OCI-LY7 (cell line): Measurements from ENCODE around the gene TOR1AIP1.

ENCODE experiments used
- EZH2phosphoT487 ChIP-seq: fragments of 200-600 bp; sonication (generic); IDR thresholded peaks from 2 replicates; pipeline ENCODE4 v1.6.1; 2018; ENCODE audit warnings: low read depth, borderline replicate concordance, mild to moderate bottlenecking, mixed run types, antibody characterized with exemption, low read length, moderate library complexity, mixed read lengths
- TF ChIP-seq, protein P1 (sequence below): fragments of 200-600 bp; sonication (generic); conservative IDR thresholded peaks from 2 replicates; pipeline ENCODE4 v1.5.1; 2014; ENCODE audit warnings: mild to moderate bottlenecking, antibody characterized with exemption, low read length, moderate library complexity, mixed read lengths

DNA sequence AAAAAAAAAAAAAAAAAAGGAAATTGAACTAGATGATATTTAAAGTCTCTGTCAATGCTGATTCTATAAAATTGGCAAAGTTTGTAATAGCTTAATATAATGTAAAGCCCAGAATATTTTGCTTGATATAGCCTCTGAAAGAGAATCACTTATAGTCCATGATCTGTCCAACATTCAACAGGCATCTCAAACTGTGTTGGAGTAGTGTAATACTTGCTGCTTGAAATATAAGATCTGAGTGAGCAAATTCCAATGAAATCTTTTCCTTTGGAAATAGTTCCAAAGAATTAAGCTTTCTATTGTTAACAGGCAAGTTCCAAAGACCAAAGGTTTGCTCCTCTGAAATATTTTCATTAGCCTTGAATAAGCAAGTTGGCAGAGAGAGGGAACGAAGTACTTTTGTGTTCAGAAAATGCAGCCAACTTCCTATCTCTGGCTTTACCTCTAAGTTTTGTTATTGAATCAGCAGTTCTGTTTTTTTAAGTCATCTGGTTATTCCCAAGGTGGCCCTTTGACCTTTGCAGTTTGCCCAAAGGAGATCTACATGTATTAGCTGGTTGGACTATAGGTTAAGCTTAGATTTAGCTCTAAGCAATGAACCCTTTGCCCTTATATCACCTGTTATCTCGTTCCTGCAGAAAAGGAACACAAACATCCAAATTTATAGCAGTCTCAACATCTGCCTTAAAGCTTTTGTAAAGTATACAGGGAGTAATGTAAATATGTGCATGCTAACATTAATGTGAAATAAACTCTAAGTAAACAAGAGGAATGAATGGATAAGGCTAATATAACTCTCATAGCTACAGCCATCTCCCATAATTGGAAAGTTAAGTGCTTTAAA, 48.1 kb downstream of the TOR1AIP1 start:
- TF ChIP-seq, protein P1, sequence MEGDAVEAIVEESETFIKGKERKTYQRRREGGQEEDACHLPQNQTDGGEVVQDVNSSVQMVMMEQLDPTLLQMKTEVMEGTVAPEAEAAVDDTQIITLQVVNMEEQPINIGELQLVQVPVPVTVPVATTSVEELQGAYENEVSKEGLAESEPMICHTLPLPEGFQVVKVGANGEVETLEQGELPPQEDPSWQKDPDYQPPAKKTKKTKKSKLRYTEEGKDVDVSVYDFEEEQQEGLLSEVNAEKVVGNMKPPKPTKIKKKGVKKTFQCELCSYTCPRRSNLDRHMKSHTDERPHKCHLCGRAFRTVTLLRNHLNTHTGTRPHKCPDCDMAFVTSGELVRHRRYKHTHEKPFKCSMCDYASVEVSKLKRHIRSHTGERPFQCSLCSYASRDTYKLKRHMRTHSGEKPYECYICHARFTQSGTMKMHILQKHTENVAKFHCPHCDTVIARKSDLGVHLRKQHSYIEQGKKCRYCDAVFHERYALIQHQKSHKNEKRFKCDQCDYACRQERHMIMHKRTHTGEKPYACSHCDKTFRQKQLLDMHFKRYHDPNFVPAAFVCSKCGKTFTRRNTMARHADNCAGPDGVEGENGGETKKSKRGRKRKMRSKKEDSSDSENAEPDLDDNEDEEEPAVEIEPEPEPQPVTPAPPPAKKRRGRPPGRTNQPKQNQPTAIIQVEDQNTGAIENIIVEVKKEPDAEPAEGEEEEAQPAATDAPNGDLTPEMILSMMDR: no peak
- no peak for TF ChIP-seq EZH2phosphoT487
